Stomach (tissue), 9 donors: ENCODE measurements around the gene PIK3R4. TPM values are rescaled to one million over a fixed set of nuclear protein-coding genes. Genes with fewer than 3 reads are reported as not detected.

Source experiments
- DNase-seq, 2 donors: peaks; one replicate each; pipeline versions ENCODE4 v3.0.0 to v3.0.0-alpha.2; 2013 to 2019
- H3K27ac ChIP-seq, 5 donors: fragments of 200-600 bp in 4 of 5; sonication (generic) in 4 of 5; one replicate each; pipeline ENCODE4 v1.5.1; 2013 to 2019; ENCODE audit warnings: mild to moderate bottlenecking in 1 of 5, moderate library complexity in 1 of 5
- H3K27me3 ChIP-seq, 3 donors: fragments of 200-600 bp; sonication (generic); one replicate each; pipeline ENCODE4 v1.5.1; 2017 to 2019; ENCODE audit warnings: mixed run types in 1 of 3
- H3K36me3 ChIP-seq, 4 donors: fragments of 200-600 bp; sonication (generic); 1 replicate in 3 of 4; 2 replicates in 1 of 4; pipeline ENCODE4 v1.5.1; 2016 to 2019
- H3K4me1 ChIP-seq, 4 donors: fragments of 200-600 bp; sonication (generic); one replicate each; pipeline ENCODE4 v1.5.1; 2016 to 2019
- H3K4me3 ChIP-seq, 4 donors: fragments of 200-600 bp; sonication (generic) in 3 of 4; one replicate each; pipeline ENCODE4 v1.5.1; 2016 to 2019; ENCODE audit warnings: mild to moderate bottlenecking in 1 of 4
- H3K9me3 ChIP-seq, 4 donors: fragments of 200-600 bp; sonication (generic); one replicate each; pipeline ENCODE4 v1.5.1; 2016 to 2019
- EP300 ChIP-seq: sonication (generic); formaldehyde crosslinking; IDR thresholded peaks from one replicate; pipeline ENCODE4 v1.6.1; 2017; ENCODE audit warnings: antibody characterized with exemption
- POLR2A ChIP-seq, 4 donors: fragments of 450-650 bp; IDR thresholded peaks; one replicate each; pipeline ENCODE4 v1.6.1; 2016; ENCODE audit warnings: antibody characterized with exemption in 4 of 4, control low read depth in 2 of 4, mild to moderate bottlenecking in 1 of 4, moderate library complexity in 1 of 4
- POLR2AphosphoS5 ChIP-seq, 3 donors: sonication (generic); formaldehyde crosslinking; IDR thresholded peaks; one replicate each; pipeline ENCODE4 v1.6.1; 2016; ENCODE audit warnings: antibody characterized with exemption in 3 of 3
- WGBS, 5 donors: extraction: QIAGEN DNeasy Blood & Tissue Kit in 3 of 5; methylation state at CpG; one replicate each; pipeline versions ENCODE4 v1.1.5 to v1.1.7; 2013 to 2018; 5-methylcytosine and 5-hydroxymethylcytosine counted together
- intact Hi-C: fragments of 100-400 bp; cut with DNase I; formaldehyde crosslinking; loops from one replicate; pipeline ENCODE4 v1.15.1; 2023; ENCODE audit warnings: low total_unique reads
- polyA plus RNA-seq, 3 donors: library from polyadenylated mRNA; stranded (reverse); fragments of 200-250 nt; gene quantifications; one replicate each; pipeline ENCODE4 v1.2.3, GENCODE V29; 2013
- total RNA-seq, 5 donors: library from RNA; depleted of rRNA; stranded (reverse); fragments of >200 nt; gene quantifications; one replicate each; pipeline versions ENCODE4 v1.1.0 to v1.2.3, GENCODE V29; 2014 to 2016
- TF ChIP-seq, protein P1 (sequence below), 7 experiments: fragments of 450-650 bp in 4 of 7; fragments of 200-600 bp in 3 of 7; sonication (generic) in 3 of 7; IDR thresholded peaks; one replicate each; pipeline ENCODE4 v1.5.1; 2016 to 2019; ENCODE audit warnings: antibody characterized with exemption in 7 of 7, control low read depth in 2 of 7, mild to moderate bottlenecking in 1 of 7
- donor health status: healthy with polysubstance abuse.
- donor health status: Bipolar disorder and iron deficiency.
- donor health status: healthy.

The PIK3R4 gene
- total and polyA plus RNA-seq, 8 donors: 6.4 to 45.5 (median 19.7) TPM

GRCh38 chr3:130789782-130790322 is 43.2 kb upstream of the PIK3R4 start:
- 26 to 47% (median 34%) methylated on average over 5 of the region's 5 CpGs for WGBS, 5 donors
- Histone ChIP-seq H3K4me1 (peaks cover 7 to 24% (median 12%) of the 10 kb centered on the region in 4 donors), H3K9me3 (no peaks in the 10 kb centered on the region), H3K27me3 (no peaks in the 10 kb centered on the region), H3K36me3 (no peaks in the 10 kb centered on the region), H3K4me3 (no peak overlapping the region), H3K27ac (no peak overlapping the region)
- TF ChIP-seq, protein P1, sequence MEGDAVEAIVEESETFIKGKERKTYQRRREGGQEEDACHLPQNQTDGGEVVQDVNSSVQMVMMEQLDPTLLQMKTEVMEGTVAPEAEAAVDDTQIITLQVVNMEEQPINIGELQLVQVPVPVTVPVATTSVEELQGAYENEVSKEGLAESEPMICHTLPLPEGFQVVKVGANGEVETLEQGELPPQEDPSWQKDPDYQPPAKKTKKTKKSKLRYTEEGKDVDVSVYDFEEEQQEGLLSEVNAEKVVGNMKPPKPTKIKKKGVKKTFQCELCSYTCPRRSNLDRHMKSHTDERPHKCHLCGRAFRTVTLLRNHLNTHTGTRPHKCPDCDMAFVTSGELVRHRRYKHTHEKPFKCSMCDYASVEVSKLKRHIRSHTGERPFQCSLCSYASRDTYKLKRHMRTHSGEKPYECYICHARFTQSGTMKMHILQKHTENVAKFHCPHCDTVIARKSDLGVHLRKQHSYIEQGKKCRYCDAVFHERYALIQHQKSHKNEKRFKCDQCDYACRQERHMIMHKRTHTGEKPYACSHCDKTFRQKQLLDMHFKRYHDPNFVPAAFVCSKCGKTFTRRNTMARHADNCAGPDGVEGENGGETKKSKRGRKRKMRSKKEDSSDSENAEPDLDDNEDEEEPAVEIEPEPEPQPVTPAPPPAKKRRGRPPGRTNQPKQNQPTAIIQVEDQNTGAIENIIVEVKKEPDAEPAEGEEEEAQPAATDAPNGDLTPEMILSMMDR (IDR thresholded peaks at IDR 0.05): no peak
- no peak for TF ChIP-seq POLR2A (IDR thresholded peaks at IDR 0.05)
- intact Hi-C loops: no loop called here
- peak in 1 of 2 donors; percentile 15 for DNase-seq

- no peak overlapping the region for H3K27ac ChIP-seq
- intact Hi-C loops: no loop called here
- no peak for TF ChIP-seq POLR2A (IDR thresholded peaks at IDR 0.05)
- TF ChIP-seq, protein P1 (IDR thresholded peaks at IDR 0.05): no peak
- no peak overlapping the region for H3K4me3 ChIP-seq
- H3K27me3 ChIP-seq: no peaks in the 10 kb centered on the region
- no peaks in the 10 kb centered on the region for H3K9me3 ChIP-seq
- WGBS, 5 donors: 44 to 62% (median 58%) methylated on average over 6 of the region's 6 CpGs
- H3K36me3 ChIP-seq: no peaks in the 10 kb centered on the region
- DNase-seq: no peak
- peaks cover 7 to 24% (median 12%) of the 10 kb centered on the region in 4 donors for H3K4me1 ChIP-seq
Observed at GRCh38 chr3:130787422-130788068, 40.9 kb upstream of the PIK3R4 start.

DNA sequence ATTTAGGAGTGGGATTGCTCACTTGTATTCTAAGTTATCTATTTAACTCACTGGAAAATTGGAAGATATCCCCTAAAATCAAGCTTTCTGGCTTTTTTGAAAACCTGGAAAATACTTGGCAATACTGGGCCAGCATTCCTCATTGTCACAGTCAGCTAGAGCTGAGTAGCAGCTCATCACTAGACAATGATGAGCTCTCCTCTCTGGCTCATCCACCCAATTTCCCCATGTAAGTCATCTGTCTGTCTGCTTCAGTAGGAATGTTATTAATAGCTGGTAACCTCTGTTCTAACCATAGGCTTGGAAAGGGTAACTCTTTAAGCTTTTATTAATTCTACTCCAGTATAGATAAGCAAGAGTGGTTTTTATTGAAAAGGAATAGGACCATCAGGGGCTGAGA is 39.7 kb upstream of the PIK3R4 start:
- TF ChIP-seq, protein P1 (IDR thresholded peaks at IDR 0.05): no peak
- TF ChIP-seq EP300: no peak
- no peak for TF ChIP-seq POLR2AphosphoS5 (IDR thresholded peaks at IDR 0.05)
- no peak for TF ChIP-seq POLR2A (IDR thresholded peaks at IDR 0.05)
- H3K4me1 ChIP-seq: peaks cover 7 to 14% (median 9%) of the 10 kb centered on the region in 4 donors
- no peak overlapping the region for H3K4me3 ChIP-seq
- H3K36me3 ChIP-seq: no peaks in the 10 kb centered on the region
- H3K9me3 ChIP-seq: no peaks in the 10 kb centered on the region
- no peaks in the 10 kb centered on the region for H3K27me3 ChIP-seq
- no peak for DNase-seq
- intact Hi-C loops: no loop called here
- H3K27ac ChIP-seq: no peak overlapping the region

DNA sequence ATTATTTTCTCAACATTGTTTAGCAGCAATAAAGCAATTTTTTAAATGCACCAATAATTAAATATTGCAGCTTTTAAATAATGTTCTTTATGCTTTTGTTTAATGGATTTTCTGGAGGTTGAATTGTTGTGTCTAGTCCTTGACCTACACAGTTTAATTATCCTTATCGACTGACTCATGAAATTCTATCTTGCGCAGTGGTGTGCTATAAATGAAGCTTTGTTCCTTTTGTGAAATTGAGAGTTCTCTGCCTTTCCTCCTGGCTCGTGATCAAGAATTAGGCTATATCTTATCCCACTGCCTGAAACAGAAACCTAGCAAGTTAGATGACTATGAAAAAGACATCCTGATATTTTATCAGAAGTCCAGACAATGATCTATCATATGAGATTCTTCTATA is 37.0 kb upstream of the PIK3R4 start:
- Histone ChIP-seq H3K27ac (no peak overlapping the region), H3K36me3 (no peaks in the 10 kb centered on the region), H3K4me3 (no peak overlapping the region), H3K9me3 (no peaks in the 10 kb centered on the region), H3K27me3 (no peaks in the 10 kb centered on the region), H3K4me1 (no peaks in the 10 kb centered on the region)
- 26 to 48% (median 35%) methylated on average over 3 of the region's 3 CpGs for WGBS, 5 donors
- TF ChIP-seq POLR2AphosphoS5 (IDR thresholded peaks at IDR 0.05): no peak
- TF ChIP-seq, protein P1 (IDR thresholded peaks at IDR 0.05): no peak
- TF ChIP-seq EP300: no peak
- TF ChIP-seq POLR2A (IDR thresholded peaks at IDR 0.05): no peak
- intact Hi-C loops: no loop called here
- DNase-seq: no peak
